ENCODE measurements around the gene DMBT1.

DMBT1 gene

DNA sequence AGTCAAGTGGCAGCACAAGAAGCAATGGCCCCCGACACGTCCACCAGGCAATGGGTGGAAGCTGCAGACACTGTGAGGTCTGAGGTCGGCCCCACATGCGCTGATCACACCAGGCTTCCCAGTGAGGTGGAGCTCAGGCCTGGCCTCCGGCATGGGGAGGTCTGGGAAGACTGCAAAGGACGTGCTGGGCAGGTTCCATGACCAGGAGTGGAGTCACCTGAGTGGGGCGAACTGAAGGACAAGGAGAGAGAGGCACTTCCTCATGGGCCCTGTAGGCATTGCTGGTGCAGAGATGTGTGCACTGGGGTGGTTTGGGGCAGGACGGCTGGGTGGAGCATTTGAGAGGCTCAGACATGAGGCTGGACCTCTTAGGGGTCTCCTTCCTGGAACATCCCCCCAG lies 103.9 kb downstream of the DMBT1 start:
- no peak overlapping the region for H3K4me3 Mint-ChIP-seq
- no peaks in the 10 kb centered on the region for H3K9me3 Mint-ChIP-seq
- no peak for DNase-seq
- TF ChIP-seq, protein P1, sequence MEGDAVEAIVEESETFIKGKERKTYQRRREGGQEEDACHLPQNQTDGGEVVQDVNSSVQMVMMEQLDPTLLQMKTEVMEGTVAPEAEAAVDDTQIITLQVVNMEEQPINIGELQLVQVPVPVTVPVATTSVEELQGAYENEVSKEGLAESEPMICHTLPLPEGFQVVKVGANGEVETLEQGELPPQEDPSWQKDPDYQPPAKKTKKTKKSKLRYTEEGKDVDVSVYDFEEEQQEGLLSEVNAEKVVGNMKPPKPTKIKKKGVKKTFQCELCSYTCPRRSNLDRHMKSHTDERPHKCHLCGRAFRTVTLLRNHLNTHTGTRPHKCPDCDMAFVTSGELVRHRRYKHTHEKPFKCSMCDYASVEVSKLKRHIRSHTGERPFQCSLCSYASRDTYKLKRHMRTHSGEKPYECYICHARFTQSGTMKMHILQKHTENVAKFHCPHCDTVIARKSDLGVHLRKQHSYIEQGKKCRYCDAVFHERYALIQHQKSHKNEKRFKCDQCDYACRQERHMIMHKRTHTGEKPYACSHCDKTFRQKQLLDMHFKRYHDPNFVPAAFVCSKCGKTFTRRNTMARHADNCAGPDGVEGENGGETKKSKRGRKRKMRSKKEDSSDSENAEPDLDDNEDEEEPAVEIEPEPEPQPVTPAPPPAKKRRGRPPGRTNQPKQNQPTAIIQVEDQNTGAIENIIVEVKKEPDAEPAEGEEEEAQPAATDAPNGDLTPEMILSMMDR (IDR thresholded peaks at IDR 0.05): no peak
- no peak overlapping the region for H3K27ac Mint-ChIP-seq
- H3K36me3 Mint-ChIP-seq (ENCODE audit: low read depth): no peaks in the 10 kb centered on the region
- peaks cover 12% of the 10 kb centered on the region for H3K4me1 Mint-ChIP-seq
- peaks cover 23% of the 10 kb centered on the region for H3K27me3 Mint-ChIP-seq (ENCODE audit: low read depth, poor library complexity)

DNA sequence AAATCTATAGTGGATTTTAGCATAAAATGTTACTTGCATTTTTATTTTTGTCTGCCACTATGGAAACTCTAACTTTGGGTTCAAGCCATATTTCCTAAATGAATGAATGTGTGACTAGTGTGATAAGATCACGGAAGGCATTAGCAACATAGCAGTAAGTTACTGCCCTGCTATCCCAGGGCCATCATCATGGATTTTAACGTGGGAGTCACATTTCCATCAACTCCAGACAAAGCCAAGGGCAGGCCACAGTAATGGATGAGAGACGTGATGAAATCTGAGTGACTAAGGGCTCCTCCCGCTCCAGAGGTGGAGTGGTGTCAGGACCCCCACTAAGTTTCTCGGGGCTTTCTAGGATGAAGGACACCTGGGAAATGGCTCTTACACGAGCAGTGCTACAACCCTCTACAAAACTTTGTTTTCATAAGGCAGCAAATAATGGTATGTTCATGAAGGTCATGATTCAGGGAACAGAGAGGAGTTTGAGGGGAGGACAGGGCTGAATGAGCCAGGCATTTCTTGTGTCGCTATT lies 104.8 kb downstream of the DMBT1 start:
- H3K27me3 Mint-ChIP-seq (ENCODE audit: low read depth, poor library complexity): peaks cover 22% of the 10 kb centered on the region
- DNase-seq: no peak

GRCh38 chr10:122665946-122666345 lies 105.4 kb downstream of the DMBT1 start:
- no peaks in the 10 kb centered on the region for H3K9me3 Mint-ChIP-seq
- TF ChIP-seq, protein P1 (IDR thresholded peaks at IDR 0.05): no peak
- H3K36me3 Mint-ChIP-seq (ENCODE audit: low read depth): no peaks in the 10 kb centered on the region
- peaks cover 12% of the 10 kb centered on the region for H3K4me1 Mint-ChIP-seq
- H3K27me3 Mint-ChIP-seq (ENCODE audit: low read depth, poor library complexity): peaks cover 18% of the 10 kb centered on the region
- H3K27ac Mint-ChIP-seq: no peak overlapping the region
- DNase-seq: no peak
- no peak overlapping the region for H3K4me3 Mint-ChIP-seq

More for the DNA sequence above, 104.8 kb downstream of the DMBT1 start:
- Mint-ChIP-seq H3K4me3 (no peak overlapping the region), H3K27ac (peak overlapping the region; percentile 6), H3K9me3 (no peaks in the 10 kb centered on the region), H3K4me1 (peaks cover 12% of the 10 kb centered on the region), H3K36me3 (ENCODE audit: low read depth) (no peaks in the 10 kb centered on the region)
- TF ChIP-seq, protein P1 (IDR thresholded peaks at IDR 0.05): no peak

GRCh38 chr10:122669045-122669444 lies 108.5 kb downstream of the DMBT1 start:
- H3K4me1 Mint-ChIP-seq: peaks cover 24% of the 10 kb centered on the region
- no peaks in the 10 kb centered on the region for H3K9me3 Mint-ChIP-seq
- no peaks in the 10 kb centered on the region for H3K36me3 Mint-ChIP-seq (ENCODE audit: low read depth)
- DNase-seq: no peak
- H3K4me3 Mint-ChIP-seq: no peak overlapping the region
- TF ChIP-seq, protein P1 (IDR thresholded peaks at IDR 0.05): no peak
- H3K27me3 Mint-ChIP-seq (ENCODE audit: low read depth, poor library complexity): peaks cover 17% of the 10 kb centered on the region
- no peak overlapping the region for H3K27ac Mint-ChIP-seq

GRCh38 chr10:122669842-122670241 lies 109.3 kb downstream of the DMBT1 start:
- H3K9me3 Mint-ChIP-seq: no peaks in the 10 kb centered on the region
- H3K36me3 Mint-ChIP-seq (ENCODE audit: low read depth): no peaks in the 10 kb centered on the region
- H3K27ac Mint-ChIP-seq: no peak overlapping the region
- H3K4me1 Mint-ChIP-seq: peaks cover 21% of the 10 kb centered on the region
- no peak overlapping the region for H3K4me3 Mint-ChIP-seq
- no peak for DNase-seq
- TF ChIP-seq, protein P1 (IDR thresholded peaks at IDR 0.05): no peak
- H3K27me3 Mint-ChIP-seq (ENCODE audit: low read depth, poor library complexity): peaks cover 16% of the 10 kb centered on the region

GRCh38 chr10:122671355-122671754 lies 110.8 kb downstream of the DMBT1 start:
- Mint-ChIP-seq H3K27ac (no peak overlapping the region), H3K27me3 (ENCODE audit: low read depth, poor library complexity) (peaks cover 10% of the 10 kb centered on the region), H3K4me3 (no peak overlapping the region), H3K4me1 (peaks cover 11% of the 10 kb centered on the region), H3K9me3 (no peaks in the 10 kb centered on the region), H3K36me3 (ENCODE audit: low read depth) (no peaks in the 10 kb centered on the region)
- TF ChIP-seq, protein P1 (IDR thresholded peaks at IDR 0.05): no peak
- no peak for DNase-seq

Data from nephron progenitor cell (in vitro differentiated cells).